GM12864 (cell line): ENCODE data around the gene SMIM38.
A peak's percentile ranks its signal among the peaks of the same experiment; 100 is the strongest.

ENCODE experiments used
- DNase-seq: peaks from one replicate; pipeline ENCODE4 v3.0.0-alpha.2; 2011; ENCODE audit warnings: low read depth
- H3K4me3 ChIP-seq: 2 replicates; pipeline ENCODE4 v1.5.1; 2011; ENCODE audit warnings: mild to moderate bottlenecking, low read depth, low read length, control low read depth
- TF ChIP-seq, protein P1 (sequence below): IDR thresholded peaks from 2 replicates; pipeline ENCODE4 v1.5.1; 2011; ENCODE audit warnings: low read depth, mild to moderate bottlenecking, moderate library complexity, low read length, control low read depth, inconsistent platforms; ENCODE audit errors: missing control alignments

The SMIM38 gene

DNA sequence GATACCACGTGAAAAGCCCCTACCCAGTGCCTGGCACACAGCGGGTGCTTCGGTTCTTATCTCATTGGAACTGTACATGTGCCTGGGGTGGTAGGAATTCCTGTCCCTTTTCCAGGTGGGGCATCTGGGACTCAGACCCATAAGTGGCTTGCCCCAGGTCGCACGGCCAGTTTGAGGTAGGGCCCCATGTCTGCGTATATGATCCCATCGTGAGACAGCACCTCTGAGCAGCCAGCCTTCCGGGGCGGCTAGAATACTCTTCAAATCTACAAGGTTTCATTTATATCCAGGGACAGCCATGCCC lies 33.5 kb upstream of the SMIM38 start:
- TF ChIP-seq, protein P1, sequence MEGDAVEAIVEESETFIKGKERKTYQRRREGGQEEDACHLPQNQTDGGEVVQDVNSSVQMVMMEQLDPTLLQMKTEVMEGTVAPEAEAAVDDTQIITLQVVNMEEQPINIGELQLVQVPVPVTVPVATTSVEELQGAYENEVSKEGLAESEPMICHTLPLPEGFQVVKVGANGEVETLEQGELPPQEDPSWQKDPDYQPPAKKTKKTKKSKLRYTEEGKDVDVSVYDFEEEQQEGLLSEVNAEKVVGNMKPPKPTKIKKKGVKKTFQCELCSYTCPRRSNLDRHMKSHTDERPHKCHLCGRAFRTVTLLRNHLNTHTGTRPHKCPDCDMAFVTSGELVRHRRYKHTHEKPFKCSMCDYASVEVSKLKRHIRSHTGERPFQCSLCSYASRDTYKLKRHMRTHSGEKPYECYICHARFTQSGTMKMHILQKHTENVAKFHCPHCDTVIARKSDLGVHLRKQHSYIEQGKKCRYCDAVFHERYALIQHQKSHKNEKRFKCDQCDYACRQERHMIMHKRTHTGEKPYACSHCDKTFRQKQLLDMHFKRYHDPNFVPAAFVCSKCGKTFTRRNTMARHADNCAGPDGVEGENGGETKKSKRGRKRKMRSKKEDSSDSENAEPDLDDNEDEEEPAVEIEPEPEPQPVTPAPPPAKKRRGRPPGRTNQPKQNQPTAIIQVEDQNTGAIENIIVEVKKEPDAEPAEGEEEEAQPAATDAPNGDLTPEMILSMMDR, result no peak
- no peak for DNase-seq
- no peak overlapping the region for H3K4me3 ChIP-seq

DNA sequence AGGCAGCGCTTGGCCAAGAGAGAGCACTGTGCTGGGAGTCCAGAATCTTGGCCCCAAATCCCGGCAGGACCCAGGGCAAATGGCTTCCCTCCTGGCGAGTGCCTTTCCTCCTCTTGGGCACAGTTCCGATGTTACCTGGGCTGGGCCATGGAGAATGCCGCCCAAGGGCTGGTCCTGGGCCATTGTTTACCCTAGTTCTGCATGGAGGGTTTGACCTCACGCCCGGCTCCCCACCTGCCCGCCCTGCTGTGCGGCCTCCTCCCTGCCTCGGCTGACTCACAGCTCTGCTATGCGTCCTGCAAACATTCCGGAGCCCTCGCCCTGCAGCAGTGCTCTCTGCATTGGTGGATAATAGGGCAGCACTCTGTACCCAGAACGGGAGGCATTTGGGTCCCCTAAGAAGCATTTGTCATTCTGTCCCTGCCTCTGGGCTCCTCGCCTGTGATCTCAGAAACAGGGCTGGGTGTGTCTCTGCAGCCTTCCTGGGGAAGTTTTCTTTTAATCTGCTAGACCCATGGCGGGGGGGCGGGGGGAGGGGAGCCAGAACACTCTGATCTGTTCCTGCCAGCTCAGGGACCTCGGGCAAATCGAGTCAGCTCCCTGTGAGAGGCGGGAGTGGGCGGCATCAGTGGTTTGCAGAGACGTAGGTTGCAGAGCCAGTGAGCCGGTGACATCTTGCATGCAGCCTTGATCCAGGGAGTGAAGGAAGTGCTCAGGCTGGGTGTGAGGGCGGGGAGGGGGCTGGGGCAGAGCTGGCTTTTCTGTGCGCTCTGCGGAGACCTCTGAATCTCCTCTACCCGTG lies 32.9 kb upstream of the SMIM38 start:
- TF ChIP-seq, protein P1, result no peak
- DNase-seq, result peak; percentile 35
- no peak overlapping the region for H3K4me3 ChIP-seq

DNA sequence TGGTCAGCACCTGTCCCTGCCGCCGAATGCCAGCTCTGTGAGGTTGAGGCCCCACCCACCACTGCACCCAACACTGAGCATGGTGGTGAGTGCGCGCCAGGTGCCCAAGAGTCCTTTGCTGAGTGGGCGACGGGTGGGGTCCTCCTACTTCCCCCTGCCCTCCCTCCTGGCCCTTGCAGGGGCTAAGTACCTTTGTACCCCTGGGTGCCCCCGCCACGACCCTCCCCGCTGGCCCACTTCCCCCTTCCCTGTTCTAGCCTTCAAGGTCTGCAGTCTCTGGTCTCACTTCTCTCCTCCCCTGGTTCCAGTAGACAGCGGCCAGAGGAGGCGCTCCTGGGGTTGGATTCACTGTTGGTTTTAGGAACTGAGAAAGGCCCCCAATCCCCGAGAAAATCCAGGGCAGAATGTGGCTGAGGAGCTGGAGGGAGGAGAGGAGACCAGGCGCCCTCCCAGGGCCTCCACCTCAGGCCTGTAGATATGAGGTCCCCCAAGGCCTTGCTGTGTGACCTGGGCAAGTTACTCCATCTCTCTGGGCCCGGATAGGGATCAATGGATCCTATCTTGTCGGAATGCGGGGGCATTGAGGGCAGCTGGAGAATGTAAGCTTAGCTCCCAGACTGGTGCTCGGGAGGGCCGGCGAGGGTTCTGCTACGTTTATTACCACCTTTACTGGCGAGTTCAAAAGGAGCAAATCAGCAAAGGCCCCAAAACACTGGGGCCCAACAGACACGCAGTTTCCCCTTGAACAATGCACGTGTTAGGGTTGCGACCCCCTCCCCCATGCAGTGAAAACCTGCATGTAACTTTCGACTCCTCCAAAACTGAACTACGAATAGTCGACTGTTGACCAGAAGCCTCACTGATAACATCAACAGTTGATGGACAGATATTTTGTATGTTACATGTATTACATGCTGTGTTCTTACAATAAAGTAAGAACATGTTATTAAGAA lies 31.9 kb upstream of the SMIM38 start:
- H3K4me3 ChIP-seq, result no peak overlapping the region
- TF ChIP-seq, protein P1, result no peak
- DNase-seq, result no peak

DNA sequence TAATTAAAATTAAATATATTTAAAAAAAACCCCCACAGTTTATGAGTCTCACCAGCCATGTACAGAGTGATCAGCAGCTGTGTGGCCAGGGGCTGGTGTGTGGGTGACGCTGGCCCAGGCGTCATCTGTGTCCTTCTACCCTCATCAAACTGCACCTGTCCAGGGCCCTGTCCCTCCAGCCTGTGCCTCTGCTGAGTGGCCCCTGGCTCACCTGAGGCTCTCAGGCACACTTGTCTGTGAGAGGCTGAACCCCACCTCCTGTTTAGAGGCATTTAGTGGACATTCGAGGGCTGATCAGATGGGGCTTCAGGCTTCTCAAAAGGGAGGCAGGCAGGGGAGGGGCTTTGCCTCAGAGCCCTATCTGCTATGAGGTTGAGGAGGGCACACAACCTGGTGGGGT lies 29.9 kb upstream of the SMIM38 start:
- TF ChIP-seq, protein P1, result no peak
- no peak for DNase-seq
- H3K4me3 ChIP-seq, result no peak overlapping the region

DNA sequence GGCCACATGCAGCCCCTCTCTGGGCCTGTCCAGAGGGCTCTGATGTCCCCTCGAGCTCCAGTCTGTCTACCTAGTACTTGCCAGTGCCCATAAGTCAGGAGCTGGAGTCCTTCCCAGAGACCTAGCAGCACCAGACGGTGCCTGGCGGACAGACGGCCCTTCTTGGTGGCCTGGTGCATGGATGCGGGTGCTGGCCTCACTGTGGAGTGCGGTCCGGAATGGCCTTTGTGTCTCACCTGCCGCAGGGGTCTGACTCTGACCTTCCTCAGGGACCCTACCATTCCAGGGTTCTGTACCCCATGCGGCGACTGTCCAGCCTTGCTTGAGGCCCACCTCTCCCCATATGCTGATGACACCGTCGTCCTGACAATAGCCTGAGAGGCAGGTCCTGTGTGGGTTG lies 29.4 kb upstream of the SMIM38 start:
- DNase-seq, result no peak
- H3K4me3 ChIP-seq, result no peak overlapping the region
- TF ChIP-seq, protein P1, result no peak

DNA sequence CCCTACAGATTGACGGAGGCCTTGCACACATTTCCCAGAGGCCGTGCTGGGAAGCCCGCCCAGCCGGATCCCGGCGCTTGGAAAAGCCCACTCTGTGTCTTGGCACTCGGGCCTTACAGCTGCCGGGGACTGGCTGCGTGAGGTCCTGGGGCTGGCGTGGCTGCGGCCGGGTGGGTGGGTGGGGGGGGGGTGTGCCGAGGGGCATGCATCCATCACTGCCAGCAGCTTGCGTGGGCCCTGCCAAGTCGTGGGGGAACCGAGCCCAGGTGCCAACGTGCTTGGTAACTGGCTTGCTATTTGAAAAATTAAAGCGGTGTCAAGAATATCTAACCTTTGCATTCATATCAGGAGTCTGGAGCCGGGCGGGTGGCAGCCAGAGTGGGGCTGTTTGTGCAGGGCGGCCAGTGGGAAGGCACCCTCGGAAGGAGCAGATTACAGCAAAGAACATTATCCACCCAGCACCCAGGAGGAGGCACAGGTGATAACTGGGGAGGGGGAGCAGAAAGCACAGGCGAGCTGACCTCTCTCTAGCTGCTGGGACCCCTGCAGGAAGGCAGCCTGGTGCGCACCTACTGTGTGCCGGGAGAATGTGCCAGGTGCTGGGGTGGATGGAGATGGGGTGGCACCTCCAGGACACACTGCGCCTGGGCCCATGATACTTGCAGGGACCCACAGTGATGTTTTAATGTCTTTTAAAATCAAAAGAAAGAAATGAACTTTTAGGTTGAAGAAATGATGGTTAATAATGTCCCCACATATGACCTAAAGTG lies 28.5 kb upstream of the SMIM38 start:
- H3K4me3 ChIP-seq, result no peak overlapping the region
- no peak for DNase-seq

More for the DNA sequence above, 28.5 kb upstream of the SMIM38 start:
- TF ChIP-seq, protein P1, result no peak
